Measurements from ENCODE around the gene DGKE. TPM values are rescaled to one million over a fixed set of nuclear protein-coding genes. Genes with fewer than 3 reads are reported as not detected.

Gene DGKE
- polyA plus RNA-seq, 4 donors: 0.27 to 2.8 (median 1.3) TPM

DNA sequence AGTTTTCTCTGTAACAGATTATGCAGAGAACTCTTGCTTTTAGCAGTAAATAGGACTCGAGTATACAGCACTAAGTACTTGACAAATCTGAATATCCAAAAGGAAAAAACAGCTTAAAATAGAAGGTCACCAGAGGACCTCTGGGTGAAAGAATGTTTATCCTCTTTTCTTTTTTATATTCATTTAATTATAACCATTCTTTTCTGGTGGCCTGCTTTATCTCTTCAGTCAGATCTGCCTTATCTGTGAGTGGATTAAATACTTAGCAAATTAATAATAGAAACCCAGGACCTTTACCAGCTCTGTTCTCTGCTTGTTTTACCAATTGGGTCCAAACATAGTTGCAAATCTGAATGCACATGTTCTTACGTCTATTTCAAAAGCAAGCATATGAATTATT, 8.6 kb downstream of the DGKE start:
- 78 to 86% (median 79%) methylated on average over 2 of the region's 2 CpGs for WGBS, 3 donors
- no peak for FAIRE-seq
- no peak overlapping the region for H3K4me3 ChIP-seq (ENCODE audit: low read depth in 1 of 3, low read length in 3 of 3)
- no peaks in the 10 kb centered on the region for H3K27me3 ChIP-seq (ENCODE audit: control insufficient read depth in 3 of 3, insufficient read depth in 3 of 3, low read length in 3 of 3)
- peaks cover 0 to 3% (median 0%) of the 10 kb centered on the region in 3 donors for H3K36me3 ChIP-seq (ENCODE audit: control insufficient read depth in 3 of 3, insufficient read depth in 2 of 3, low read depth in 1 of 3, low read length in 3 of 3)
- DNase-seq: no peak
- H3K4me1 ChIP-seq (ENCODE audit: control insufficient read depth in 3 of 3, insufficient read depth in 2 of 3, low read depth in 1 of 3, low read length in 2 of 3): no peaks in the 10 kb centered on the region
- H3K9me3 ChIP-seq (ENCODE audit: control insufficient read depth in 2 of 2, insufficient read depth in 1 of 2, low read depth in 1 of 2, low read length in 1 of 2): no peaks in the 10 kb centered on the region
- H3K27ac ChIP-seq (ENCODE audit: low read depth in 1 of 3, low read length in 2 of 3): no peak overlapping the region

DNA sequence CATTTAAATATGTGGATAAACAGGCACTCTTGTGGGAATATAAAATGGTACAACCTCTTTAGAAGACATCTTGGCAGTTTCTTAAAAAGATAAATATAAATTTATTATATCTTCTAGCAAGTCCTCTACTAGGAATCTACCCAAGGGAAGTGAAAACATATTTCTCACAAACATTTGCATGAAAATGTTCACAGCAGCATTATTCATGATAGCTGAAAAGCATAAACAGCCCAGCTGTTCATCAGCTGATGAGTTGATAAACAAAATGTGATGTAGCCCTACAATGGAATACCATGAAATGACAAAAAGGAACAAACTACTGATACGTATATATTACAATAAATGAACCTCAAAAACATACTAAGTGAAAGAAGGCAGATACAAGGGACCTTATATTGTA, 12.0 kb downstream of the DGKE start:
- Histone ChIP-seq H3K4me1 (ENCODE audit: control insufficient read depth in 3 of 3, insufficient read depth in 2 of 3, low read depth in 1 of 3, low read length in 2 of 3) (no peaks in the 10 kb centered on the region), H3K27ac (ENCODE audit: low read depth in 1 of 3, low read length in 2 of 3) (no peak overlapping the region), H3K4me3 (ENCODE audit: low read depth in 1 of 3, low read length in 3 of 3) (no peak overlapping the region), H3K27me3 (ENCODE audit: control insufficient read depth in 3 of 3, insufficient read depth in 3 of 3, low read length in 3 of 3) (no peaks in the 10 kb centered on the region), H3K36me3 (ENCODE audit: control insufficient read depth in 3 of 3, insufficient read depth in 2 of 3, low read depth in 1 of 3, low read length in 3 of 3) (peaks cover 2 to 5% (median 3%) of the 10 kb centered on the region in 3 donors), H3K9me3 (ENCODE audit: control insufficient read depth in 2 of 2, insufficient read depth in 1 of 2, low read depth in 1 of 2, low read length in 1 of 2) (no peaks in the 10 kb centered on the region)
- 81 to 97% (median 96%) methylated on average over 1 of the region's 1 CpG for WGBS, 3 donors
- no peak for FAIRE-seq
- DNase-seq: no peak

DNA sequence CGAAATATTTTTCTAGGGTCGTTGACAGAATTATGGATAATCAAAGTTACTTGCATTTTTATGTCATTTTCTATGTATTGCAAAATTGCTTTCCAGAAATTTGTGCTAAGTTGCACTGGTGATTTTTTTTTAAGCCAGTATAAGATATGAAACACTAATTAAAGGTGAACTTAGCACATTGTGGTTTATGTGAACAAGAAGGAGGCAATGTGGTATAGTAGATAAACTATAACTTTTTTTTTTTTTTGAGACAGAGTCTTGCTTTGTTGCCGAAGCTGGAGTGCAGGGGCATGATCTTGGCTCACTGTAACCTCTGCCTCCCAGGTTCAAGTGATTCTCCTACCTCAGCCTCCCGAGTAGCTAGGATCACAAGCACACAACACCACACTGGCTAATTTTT, 13.2 kb downstream of the DGKE start:
- no peaks in the 10 kb centered on the region for H3K9me3 ChIP-seq (ENCODE audit: control insufficient read depth in 2 of 2, insufficient read depth in 1 of 2, low read depth in 1 of 2, low read length in 1 of 2)
- H3K4me1 ChIP-seq (ENCODE audit: control insufficient read depth in 3 of 3, insufficient read depth in 2 of 3, low read depth in 1 of 3, low read length in 2 of 3): no peaks in the 10 kb centered on the region
- DNase-seq: no peak
- no peak overlapping the region for H3K4me3 ChIP-seq (ENCODE audit: low read depth in 1 of 3, low read length in 3 of 3)
- 95 to 97% (median 96%) methylated on average over 4 of the region's 4 CpGs for WGBS, 3 donors
- H3K27ac ChIP-seq (ENCODE audit: low read depth in 1 of 3, low read length in 2 of 3): no peak overlapping the region
- no peak for FAIRE-seq
- peaks cover 2 to 5% (median 3%) of the 10 kb centered on the region in 3 donors for H3K36me3 ChIP-seq (ENCODE audit: control insufficient read depth in 3 of 3, insufficient read depth in 2 of 3, low read depth in 1 of 3, low read length in 3 of 3)
- H3K27me3 ChIP-seq (ENCODE audit: control insufficient read depth in 3 of 3, insufficient read depth in 3 of 3, low read length in 3 of 3): no peaks in the 10 kb centered on the region

DNA sequence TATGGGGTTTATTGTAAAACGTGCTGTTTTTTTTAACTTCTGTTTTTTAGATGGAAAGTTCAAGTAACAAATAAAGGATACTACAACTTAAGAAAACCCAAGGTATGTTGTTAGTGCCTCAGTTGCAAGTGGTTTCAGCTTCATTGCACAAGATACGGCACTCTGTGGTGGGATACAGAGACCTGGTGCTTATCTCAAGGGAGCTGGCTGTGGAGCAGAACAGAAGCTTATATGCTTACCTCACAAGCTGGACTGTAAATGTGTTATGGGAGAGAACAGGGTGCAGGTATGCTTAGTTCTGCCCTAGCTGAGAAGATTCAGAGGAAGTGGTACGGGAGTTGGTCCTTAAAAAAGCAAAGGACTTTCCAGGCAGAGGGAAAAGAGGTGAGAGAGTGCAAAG, 15.2 kb downstream of the DGKE start:
- H3K27ac ChIP-seq (ENCODE audit: low read depth in 1 of 3, low read length in 2 of 3): no peak overlapping the region
- H3K4me3 ChIP-seq (ENCODE audit: low read depth in 1 of 3, low read length in 3 of 3): no peak overlapping the region
- H3K27me3 ChIP-seq (ENCODE audit: control insufficient read depth in 3 of 3, insufficient read depth in 3 of 3, low read length in 3 of 3): no peaks in the 10 kb centered on the region
- DNase-seq (no peak), FAIRE-seq (no peak)
- H3K9me3 ChIP-seq (ENCODE audit: control insufficient read depth in 2 of 2, insufficient read depth in 1 of 2, low read depth in 1 of 2, low read length in 1 of 2): no peaks in the 10 kb centered on the region
- 67 to 73% (median 71%) methylated on average over 3 of the region's 3 CpGs for WGBS, 3 donors
- H3K4me1 ChIP-seq (ENCODE audit: control insufficient read depth in 3 of 3, insufficient read depth in 2 of 3, low read depth in 1 of 3, low read length in 2 of 3): no peaks in the 10 kb centered on the region
- peaks cover 2 to 5% (median 3%) of the 10 kb centered on the region in 3 donors for H3K36me3 ChIP-seq (ENCODE audit: control insufficient read depth in 3 of 3, insufficient read depth in 2 of 3, low read depth in 1 of 3, low read length in 3 of 3)

DNA sequence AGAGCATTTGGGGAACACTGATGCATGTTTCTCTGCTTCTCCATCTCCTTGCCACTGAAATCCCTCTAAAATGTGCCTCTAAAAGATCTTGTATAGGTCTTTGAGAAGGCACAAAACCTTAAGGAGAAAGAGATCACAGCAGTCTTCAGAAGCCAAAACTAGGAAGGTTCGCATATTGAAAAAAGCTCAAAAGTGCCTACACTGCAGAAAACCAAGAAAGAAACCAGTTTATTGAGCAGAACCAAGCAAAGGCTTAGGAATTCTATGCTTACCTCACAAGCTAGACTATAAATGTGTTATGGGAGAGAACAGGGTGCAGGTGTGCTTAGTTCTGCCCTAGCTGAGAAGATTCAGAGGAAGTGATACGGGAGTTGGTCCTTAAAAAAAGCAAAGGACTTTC, 16.6 kb downstream of the DGKE start:
- no peak for DNase-seq
- Histone ChIP-seq H3K4me1 (ENCODE audit: control insufficient read depth in 3 of 3, insufficient read depth in 2 of 3, low read depth in 1 of 3, low read length in 2 of 3) (no peaks in the 10 kb centered on the region), H3K4me3 (ENCODE audit: low read depth in 1 of 3, low read length in 3 of 3) (no peak overlapping the region), H3K9me3 (ENCODE audit: control insufficient read depth in 2 of 2, insufficient read depth in 1 of 2, low read depth in 1 of 2, low read length in 1 of 2) (no peaks in the 10 kb centered on the region), H3K36me3 (ENCODE audit: control insufficient read depth in 3 of 3, insufficient read depth in 2 of 3, low read depth in 1 of 3, low read length in 3 of 3) (peaks cover 2 to 5% (median 3%) of the 10 kb centered on the region in 3 donors), H3K27ac (ENCODE audit: low read depth in 1 of 3, low read length in 2 of 3) (no peak overlapping the region), H3K27me3 (ENCODE audit: control insufficient read depth in 3 of 3, insufficient read depth in 3 of 3, low read length in 3 of 3) (no peaks in the 10 kb centered on the region)
- FAIRE-seq: no peak
- WGBS, 3 donors: 94 to 98% (median 96%) methylated on average over 2 of the region's 2 CpGs

DNA sequence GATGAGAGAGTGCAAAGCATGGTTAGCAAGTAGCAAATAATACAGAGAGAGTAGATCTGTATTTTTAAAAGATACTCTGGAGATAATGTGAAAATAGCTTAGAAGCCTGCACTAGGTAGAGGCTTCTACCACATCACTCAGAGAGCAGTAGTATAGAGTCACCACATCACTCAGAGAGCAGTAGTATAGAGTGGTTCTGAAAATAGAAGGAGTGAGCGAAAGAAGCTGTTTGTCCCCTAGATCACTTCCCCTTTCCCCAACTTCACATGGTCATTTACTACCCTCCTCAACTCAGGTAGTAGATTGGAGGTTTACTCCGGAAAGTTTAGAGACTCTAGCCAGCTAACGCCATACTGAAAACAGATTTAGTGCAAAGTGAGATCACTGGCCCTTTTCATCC, 17.1 kb downstream of the DGKE start:
- H3K27ac ChIP-seq (ENCODE audit: low read depth in 1 of 3, low read length in 2 of 3): no peak overlapping the region
- H3K4me1 ChIP-seq (ENCODE audit: control insufficient read depth in 3 of 3, insufficient read depth in 2 of 3, low read depth in 1 of 3, low read length in 2 of 3): no peaks in the 10 kb centered on the region
- no peak for DNase-seq
- WGBS, 3 donors: 63 to 85% (median 69%) methylated on average over 3 of the region's 3 CpGs
- peaks cover 2 to 5% (median 3%) of the 10 kb centered on the region in 3 donors for H3K36me3 ChIP-seq (ENCODE audit: control insufficient read depth in 3 of 3, insufficient read depth in 2 of 3, low read depth in 1 of 3, low read length in 3 of 3)
- H3K4me3 ChIP-seq (ENCODE audit: low read depth in 1 of 3, low read length in 3 of 3): no peak overlapping the region
- H3K9me3 ChIP-seq (ENCODE audit: control insufficient read depth in 2 of 2, insufficient read depth in 1 of 2, low read depth in 1 of 2, low read length in 1 of 2): no peaks in the 10 kb centered on the region
- no peaks in the 10 kb centered on the region for H3K27me3 ChIP-seq (ENCODE audit: control insufficient read depth in 3 of 3, insufficient read depth in 3 of 3, low read length in 3 of 3)
- no peak for FAIRE-seq

DNA sequence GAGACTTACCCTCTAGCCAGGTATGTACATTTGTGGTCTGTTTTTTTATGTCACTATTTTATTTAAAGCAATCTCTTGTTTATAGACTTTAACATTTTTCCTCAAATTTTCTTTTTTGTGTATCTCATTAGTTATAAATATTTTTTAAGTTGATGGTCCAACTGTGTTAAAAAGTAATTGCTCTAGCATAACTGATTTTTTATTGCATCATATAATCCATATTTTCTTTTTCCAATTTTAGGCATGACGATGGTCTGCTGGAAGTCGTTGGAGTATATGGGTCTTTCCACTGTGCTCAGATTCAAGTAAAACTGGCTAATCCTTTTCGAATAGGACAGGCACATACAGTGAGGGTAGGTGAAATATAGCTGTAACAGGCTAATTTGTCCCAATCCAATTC, 27.9 kb downstream of the DGKE start:
- peaks cover 0 to 5% (median 3%) of the 10 kb centered on the region in 3 donors for H3K36me3 ChIP-seq (ENCODE audit: control insufficient read depth in 3 of 3, insufficient read depth in 2 of 3, low read depth in 1 of 3, low read length in 3 of 3)
- no peaks in the 10 kb centered on the region for H3K27me3 ChIP-seq (ENCODE audit: control insufficient read depth in 3 of 3, insufficient read depth in 3 of 3, low read length in 3 of 3)
- WGBS, 3 donors: 89 to 96% (median 95%) methylated on average over 3 of the region's 3 CpGs
- H3K4me1 ChIP-seq (ENCODE audit: control insufficient read depth in 3 of 3, insufficient read depth in 2 of 3, low read depth in 1 of 3, low read length in 2 of 3): no peaks in the 10 kb centered on the region
- FAIRE-seq: no peak
- no peak for DNase-seq
- H3K4me3 ChIP-seq (ENCODE audit: low read depth in 1 of 3, low read length in 3 of 3): no peak overlapping the region
- no peak overlapping the region for H3K27ac ChIP-seq (ENCODE audit: low read depth in 1 of 3, low read length in 2 of 3)
- H3K9me3 ChIP-seq (ENCODE audit: control insufficient read depth in 2 of 2, insufficient read depth in 1 of 2, low read depth in 1 of 2, low read length in 1 of 2): no peaks in the 10 kb centered on the region

DNA sequence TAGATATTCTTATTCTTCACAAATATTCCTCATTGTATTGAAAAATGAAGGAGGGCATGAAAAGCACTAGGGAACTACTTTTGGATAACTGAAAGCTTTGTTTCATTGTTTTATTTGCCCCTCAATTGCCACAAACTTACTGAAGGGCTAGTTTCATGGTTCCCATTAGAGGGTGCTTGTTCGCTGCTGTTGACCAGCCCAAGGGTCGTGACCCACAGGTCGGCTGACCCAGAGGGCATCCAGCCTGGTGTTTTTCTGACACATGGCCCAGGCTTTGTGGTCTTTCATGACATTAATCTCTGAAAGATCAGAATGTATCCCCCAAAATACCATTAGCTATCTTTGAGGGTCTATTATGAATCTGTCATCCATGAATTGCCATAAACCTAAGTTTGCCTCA, 30.0 kb downstream of the DGKE start:
- WGBS, 3 donors: 77 to 81% (median 78%) methylated on average over 3 of the region's 3 CpGs
- no peak overlapping the region for H3K27ac ChIP-seq (ENCODE audit: low read depth in 1 of 3, low read length in 2 of 3)
- no peak for FAIRE-seq

DNA sequence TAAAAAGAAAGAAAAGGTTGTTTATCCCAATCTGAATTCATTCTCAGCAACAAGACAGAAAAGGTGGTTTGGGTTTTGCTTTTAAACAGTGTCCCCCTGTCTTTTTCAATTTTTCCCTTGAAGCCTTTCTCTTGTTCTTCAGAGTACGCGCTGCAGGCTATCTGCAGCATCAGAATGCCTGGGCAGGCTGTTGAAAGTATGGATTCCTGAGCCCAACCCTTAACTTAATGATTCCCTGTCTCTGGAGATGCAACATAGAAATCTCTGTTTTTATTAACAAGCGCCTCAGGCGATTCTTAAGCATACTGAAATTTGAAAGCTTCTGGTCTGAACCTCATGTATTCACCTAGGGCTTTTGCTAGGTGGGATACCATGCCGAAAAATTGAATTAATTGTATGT, 32.1 kb downstream of the DGKE start:
- Histone ChIP-seq H3K9me3 (ENCODE audit: control insufficient read depth in 2 of 2, insufficient read depth in 1 of 2, low read depth in 1 of 2, low read length in 1 of 2) (no peaks in the 10 kb centered on the region), H3K4me3 (ENCODE audit: low read depth in 1 of 3, low read length in 3 of 3) (no peak overlapping the region), H3K4me1 (ENCODE audit: control insufficient read depth in 3 of 3, insufficient read depth in 2 of 3, low read depth in 1 of 3, low read length in 2 of 3) (peaks cover 0 to 4% (median 4%) of the 10 kb centered on the region in 3 donors), H3K27ac (ENCODE audit: low read depth in 1 of 3, low read length in 2 of 3) (no peak overlapping the region), H3K27me3 (ENCODE audit: control insufficient read depth in 3 of 3, insufficient read depth in 3 of 3, low read length in 3 of 3) (no peaks in the 10 kb centered on the region), H3K36me3 (ENCODE audit: control insufficient read depth in 3 of 3, insufficient read depth in 2 of 3, low read depth in 1 of 3, low read length in 3 of 3) (peaks cover 0 to 4% (median 3%) of the 10 kb centered on the region in 3 donors)
- FAIRE-seq (no peak), DNase-seq (no peak)
- 88 to 92% (median 90%) methylated on average over 5 of the region's 5 CpGs for WGBS, 3 donors

More for the DNA sequence above, 30.0 kb downstream of the DGKE start:
- H3K4me3 ChIP-seq (ENCODE audit: low read depth in 1 of 3, low read length in 3 of 3): no peak overlapping the region
- no peak for DNase-seq
- H3K36me3 ChIP-seq (ENCODE audit: control insufficient read depth in 3 of 3, insufficient read depth in 2 of 3, low read depth in 1 of 3, low read length in 3 of 3): peaks cover 0 to 5% (median 3%) of the 10 kb centered on the region in 3 donors
- no peaks in the 10 kb centered on the region for H3K27me3 ChIP-seq (ENCODE audit: control insufficient read depth in 3 of 3, insufficient read depth in 3 of 3, low read length in 3 of 3)
- H3K9me3 ChIP-seq (ENCODE audit: control insufficient read depth in 2 of 2, insufficient read depth in 1 of 2, low read depth in 1 of 2, low read length in 1 of 2): no peaks in the 10 kb centered on the region
- peaks cover 0 to 4% (median 4%) of the 10 kb centered on the region in 3 donors for H3K4me1 ChIP-seq (ENCODE audit: control insufficient read depth in 3 of 3, insufficient read depth in 2 of 3, low read depth in 1 of 3, low read length in 2 of 3)
